ENCODE results near the gene NCBP2. TPM values are rescaled to one million over a fixed set of nuclear protein-coding genes. Genes with fewer than 3 reads are reported as not detected.

The NCBP2 gene
- 73.3 and 80.0 TPM in 2 replicates for total RNA-seq (2014; rRNA removed; shearing (Covaris generic))

DNA sequence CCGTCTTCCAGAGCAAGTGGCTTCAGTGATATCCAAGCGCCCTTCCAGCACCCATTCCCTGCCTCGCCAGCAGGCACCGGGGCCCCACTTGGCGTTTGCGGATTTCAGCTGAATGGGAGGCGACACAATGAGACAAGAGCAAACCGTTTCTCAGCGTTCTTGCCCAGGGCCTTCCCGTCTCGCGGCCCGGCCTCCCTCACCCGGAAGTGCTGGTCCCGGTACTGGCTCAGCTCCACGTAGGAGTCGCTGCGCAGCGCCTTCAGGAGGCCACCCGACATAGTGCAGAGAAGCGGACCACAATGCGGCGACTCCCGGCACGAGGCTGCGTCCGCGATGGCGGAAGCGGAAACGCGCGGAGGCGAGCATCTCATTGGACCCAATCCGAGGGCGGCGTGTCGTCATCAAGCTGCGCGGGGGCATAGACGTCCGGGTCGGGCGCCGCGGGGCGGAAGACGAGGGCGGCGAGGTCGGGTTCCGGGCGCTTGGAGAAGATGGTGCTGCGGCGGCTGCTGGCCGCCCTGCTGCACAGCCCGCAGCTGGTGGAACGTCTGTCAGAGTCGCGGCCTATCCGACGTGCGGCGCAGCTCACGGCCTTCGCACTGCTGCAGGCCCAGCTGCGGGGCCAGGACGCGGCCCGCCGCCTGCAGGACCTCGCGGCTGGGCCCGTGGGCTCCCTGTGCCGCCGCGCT, at the start of gene NCBP2:
TSS of gene NCBP2 (minus strand) at position 303 of the 689 bp plus-strand sequence. CDS start at position 278, 25 bp downstream.
- peak; percentile 97 for DNase-seq (ENCODE audit: low read depth)

DNA sequence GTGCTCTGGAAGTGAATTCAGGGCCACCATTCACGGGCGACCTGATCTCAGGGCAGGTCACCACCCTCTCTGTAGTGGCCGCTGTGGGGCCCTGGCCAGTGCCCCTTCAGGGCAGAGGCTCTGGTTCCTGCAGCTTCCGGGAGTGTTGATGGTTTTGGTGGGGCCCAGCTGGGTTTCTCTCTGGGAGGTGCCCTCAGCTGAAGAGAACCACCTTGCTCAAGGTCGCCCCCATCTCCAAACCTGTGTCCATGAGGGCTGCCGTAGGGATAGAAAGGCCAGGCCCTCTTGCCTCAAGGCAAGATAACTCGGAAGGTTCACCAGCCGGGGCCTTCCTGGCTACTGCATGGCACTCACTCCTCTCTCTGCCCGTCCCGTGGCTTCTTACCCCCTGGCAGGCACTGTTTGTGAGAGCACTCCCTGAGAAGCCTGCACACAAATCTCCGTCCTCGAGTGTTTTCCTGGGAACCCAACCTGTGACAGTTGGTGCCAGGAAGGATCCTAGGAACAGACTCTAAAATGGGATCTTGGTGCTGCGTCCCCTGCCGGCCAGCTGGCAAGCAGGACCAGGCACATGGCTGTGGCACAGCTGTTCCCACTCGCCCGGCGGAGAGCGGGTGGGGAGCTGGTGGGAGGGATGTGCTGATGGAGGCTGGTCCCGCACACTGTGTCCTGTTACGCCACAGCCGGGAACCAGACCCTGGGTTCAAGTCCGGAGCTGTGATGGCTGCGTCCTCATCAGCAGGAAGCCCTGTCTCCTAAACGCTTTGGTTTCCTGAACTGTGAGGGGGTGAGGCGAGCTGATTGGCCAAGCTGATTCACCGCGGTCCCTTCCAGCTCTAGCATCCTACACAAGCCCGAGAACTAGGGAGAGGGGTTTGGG, 49.5 kb upstream of the NCBP2 start:
- DNase-seq (ENCODE audit: low read depth): no peak

- DNase-seq (ENCODE audit: low read depth): no peak
These were observed 48.3 kb upstream of the NCBP2 start for GRCh38 chr3:196990601-196991007.

- DNase-seq (ENCODE audit: low read depth): no peak
These were observed 47.5 kb upstream of the NCBP2 start for GRCh38 chr3:196989721-196990262.

DNA sequence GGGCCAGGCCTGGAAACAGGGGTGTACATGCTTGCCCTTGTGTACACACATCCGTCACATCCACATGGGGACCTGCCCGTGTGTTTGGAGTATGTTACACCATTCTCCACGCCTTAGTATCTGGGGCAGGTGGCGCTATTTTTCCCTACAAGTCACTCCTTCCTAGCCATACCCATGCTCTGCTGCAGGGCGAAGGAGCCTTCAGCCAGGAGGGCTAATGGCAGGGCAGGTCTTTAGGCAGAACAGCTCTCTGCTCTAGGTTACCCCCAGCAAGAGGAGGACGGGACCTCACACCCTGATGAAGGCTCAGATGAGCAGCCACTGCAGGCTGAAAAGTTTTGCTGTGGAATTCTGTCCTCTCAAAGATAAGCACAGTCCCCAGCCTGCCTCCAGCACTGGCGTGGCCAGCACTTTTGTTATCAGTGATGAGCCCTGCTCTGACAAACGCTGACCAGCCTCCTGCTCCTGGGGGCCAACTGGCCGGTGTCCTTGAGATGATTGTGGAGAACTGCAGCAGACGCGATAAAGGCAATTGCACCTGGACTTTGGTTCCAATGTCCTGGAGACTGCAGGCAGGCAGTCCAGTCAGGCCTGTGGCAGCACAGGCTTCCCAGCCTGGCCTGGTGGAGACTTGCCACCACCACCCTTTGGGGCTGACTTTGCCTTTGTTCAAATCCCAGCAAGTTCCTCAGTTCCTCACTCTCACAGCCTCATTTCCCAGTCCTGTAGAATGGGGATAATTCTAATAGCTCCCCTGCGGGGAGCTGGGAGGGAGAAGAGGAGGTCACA, 46.1 kb upstream of the NCBP2 start:
- no peak for DNase-seq (ENCODE audit: low read depth)

GRCh38 chr3:196987022-196987421, 44.7 kb upstream of the NCBP2 start:
- no peak for DNase-seq (ENCODE audit: low read depth)

GRCh38 chr3:196985954-196986885, 43.9 kb upstream of the NCBP2 start:
- no peak for DNase-seq (ENCODE audit: low read depth)

GRCh38 chr3:196985298-196985697, 43.0 kb upstream of the NCBP2 start:
- no peak for DNase-seq (ENCODE audit: low read depth)

DNA sequence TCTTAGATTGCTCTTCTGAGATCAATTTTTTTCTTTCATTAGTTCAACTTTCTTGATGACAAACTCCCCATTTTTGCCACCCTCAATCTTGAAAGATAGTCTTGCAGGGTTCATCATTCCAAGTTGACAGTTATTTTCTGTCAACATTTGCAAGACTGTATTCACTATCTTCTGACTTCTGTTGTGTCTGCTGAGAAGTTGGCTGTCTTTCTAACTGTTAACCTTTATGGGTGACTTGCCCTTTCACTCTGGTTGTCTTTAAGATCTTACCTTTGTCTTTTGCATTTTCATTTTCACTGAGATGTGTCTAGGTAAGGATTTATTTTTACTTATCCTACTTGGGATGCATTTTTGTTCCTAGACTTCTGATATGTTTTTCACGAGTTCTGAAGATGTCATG, 40.9 kb upstream of the NCBP2 start:
- no peak for DNase-seq (ENCODE audit: low read depth)

GRCh38 chr3:196981657-196982056, 39.3 kb upstream of the NCBP2 start:
- DNase-seq (ENCODE audit: low read depth): no peak

DNA sequence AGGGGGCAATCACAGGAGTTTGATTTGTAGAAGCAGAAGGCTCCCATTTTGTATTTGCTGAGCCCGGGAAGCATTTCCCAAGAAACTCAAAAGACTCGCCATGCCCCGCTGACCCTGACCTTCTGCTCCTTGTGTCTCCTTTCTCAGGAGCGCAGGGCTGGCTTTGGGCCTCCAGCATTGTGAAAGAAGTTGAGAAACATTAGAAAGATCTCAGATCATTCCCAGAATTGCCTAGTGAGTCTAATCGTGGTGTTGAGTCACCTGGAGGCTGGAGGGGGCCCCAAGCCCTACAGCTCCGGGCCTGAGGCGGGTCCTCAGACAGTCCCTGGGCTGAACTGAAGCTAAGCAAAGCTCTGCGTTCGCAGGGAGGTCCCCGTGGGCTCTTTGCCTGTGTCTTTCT, 37.2 kb upstream of the NCBP2 start:
- no peak for DNase-seq (ENCODE audit: low read depth)

GRCh38 chr3:196976941-196977340, 34.6 kb upstream of the NCBP2 start:
- DNase-seq (ENCODE audit: low read depth): no peak

DNA sequence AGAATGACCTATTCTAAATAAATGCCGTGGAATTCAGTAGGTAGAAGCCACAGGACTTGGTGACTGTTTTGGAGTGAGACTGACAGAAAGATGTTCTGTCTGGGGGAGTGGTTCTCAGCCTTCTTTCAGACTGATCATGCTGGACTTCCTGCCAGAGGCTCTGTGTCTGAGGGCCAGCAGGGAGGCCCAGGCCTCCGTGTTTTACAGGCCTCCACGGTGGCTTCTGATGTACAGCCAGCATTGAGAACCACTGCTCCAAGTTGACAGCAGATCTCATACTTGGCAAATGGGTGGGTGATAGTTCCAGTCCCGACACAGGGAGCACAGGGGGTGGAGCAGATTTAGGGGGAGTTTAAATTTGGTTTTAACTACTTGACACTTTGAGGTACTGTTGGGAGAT, 33.0 kb upstream of the NCBP2 start:
- no peak for DNase-seq (ENCODE audit: low read depth)

DNA sequence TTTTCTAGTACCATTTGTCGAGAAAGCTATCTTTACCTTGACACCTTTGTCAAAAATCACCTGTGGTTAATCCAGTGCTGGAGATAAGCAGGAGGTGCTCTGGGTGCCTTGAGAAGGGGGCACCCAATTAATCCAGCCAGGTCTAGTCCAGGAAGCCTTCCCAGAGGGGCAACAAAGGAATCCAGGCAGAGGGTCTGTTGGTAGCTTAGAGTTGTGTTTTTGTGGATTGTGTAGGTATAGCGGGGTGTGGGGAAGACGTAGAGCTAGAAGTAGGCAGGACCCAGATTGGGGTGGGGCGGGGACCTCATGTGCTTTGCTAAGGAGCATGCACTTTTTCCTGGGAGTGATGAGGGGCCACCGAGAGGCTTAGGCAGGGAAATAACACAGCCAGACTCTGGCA, 32.3 kb upstream of the NCBP2 start:
- no peak for DNase-seq (ENCODE audit: low read depth)

GRCh38 chr3:196971094-196971698, 28.9 kb upstream of the NCBP2 start:
- DNase-seq (ENCODE audit: low read depth): peak; percentile 13

GRCh38 chr3:196970547-196971093, 28.3 kb upstream of the NCBP2 start:
- DNase-seq (ENCODE audit: low read depth): no peak

DNA sequence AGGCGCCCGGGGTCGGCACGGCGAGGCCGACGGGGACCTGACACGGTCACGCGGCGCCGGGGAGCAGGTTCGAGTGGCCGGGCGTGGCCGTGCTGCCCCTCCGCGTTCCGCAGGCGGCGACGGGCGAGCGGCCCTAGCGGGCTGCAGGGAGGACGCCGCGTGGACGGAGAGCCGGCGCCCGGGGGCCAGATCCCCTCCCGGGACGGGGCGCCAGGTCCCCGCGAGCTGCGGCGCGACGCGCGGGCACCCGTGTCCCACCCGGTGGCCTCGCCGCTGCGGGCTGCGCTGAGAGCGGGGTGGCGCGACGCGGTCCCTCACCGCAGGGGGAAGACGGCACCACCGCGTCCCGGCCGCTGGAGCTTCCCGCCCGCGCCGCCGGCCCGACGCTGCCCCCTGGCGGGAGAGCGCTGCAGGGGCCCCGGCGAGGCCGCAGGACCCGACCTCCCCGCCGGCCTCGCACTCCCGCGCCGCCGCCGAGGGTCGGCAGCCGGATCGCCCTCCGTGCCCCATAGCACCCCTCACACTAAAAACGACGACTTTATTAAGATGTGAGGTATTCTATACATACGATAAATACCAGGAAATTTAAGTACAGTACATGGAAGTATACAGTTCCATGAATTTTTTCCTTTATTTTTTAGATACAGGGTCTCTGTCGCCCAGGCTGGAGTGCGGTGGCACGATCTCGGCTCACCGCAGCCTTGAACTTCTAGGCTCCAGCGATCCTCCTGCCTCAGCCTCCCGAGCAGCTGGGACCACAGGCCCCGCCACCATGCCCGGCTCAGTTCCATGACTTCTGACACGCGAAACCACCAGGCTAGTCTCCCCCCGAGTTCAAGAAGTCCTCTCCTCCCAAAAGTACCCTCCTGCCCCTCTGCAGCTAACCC, 27.6 kb upstream of the NCBP2 start:
- DNase-seq (ENCODE audit: low read depth): peak; percentile 56

DNA sequence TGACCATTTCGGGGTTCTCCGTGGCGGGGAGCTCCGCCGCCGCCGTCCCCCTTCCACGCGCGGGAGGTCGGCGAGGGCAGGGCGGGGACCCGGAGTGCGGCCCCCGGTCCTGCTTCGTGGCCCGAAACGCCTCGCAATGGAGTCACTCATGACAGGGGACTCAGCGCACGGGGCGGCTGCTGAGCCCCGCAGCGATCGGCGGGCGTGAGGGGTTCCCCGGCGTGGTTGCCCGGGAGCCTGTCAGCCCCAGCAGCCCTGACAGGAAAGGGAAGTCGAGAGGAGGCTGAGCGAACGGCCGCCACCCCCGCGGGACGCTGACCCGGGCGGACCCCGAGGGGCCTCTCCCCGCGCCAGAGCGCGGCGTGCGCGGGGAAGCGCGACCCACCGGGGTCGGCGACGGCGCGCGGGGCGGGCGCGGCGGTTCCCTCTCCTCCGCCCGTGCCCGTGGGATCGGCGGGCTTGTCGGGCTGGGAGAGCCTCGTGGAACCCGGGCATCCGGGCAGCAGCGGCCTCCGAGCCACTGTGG, 26.9 kb upstream of the NCBP2 start:
- DNase-seq (ENCODE audit: low read depth): peak; percentile 35
